ENCODE measurements around the gene PC.
"Not testable (repeated sequence)": the region's sequence is repeated elsewhere in the genome, so short reads cannot be mapped to it uniquely, and the experiment has no call there.

Gene PC

GRCh38 chr11:66800720-66801428 is 157.3 kb downstream of the PC start:
- DNase-seq = no peak

GRCh38 chr11:66799815-66800214 is 158.4 kb downstream of the PC start:
- not testable (repeated sequence) for DNase-seq
